ENCODE measurements around the gene PRKAR2A. TPM values are rescaled to one million over a fixed set of nuclear protein-coding genes. Genes with fewer than 3 reads are reported as not detected.

PRKAR2A gene
- total RNA-seq, 1 donor from 2014 or later, result 148 TPM

GRCh38 chr3:48702320-48702920 lies 145.3 kb downstream of the PRKAR2A start:
- DNase-seq (ENCODE audit: low spot score in 2 of 2), result no peak
- Histone ChIP-seq H3K4me3 (no peak overlapping the region), H3K27ac (no peak overlapping the region), H3K9me3 (no peaks in the 10 kb centered on the region), H3K27me3 (no peaks in the 10 kb centered on the region), H3K36me3 (peaks cover 11 to 14% of the 10 kb centered on the region in 2 donors), H3K4me1 (peaks cover 4 to 8% of the 10 kb centered on the region in 2 donors)
- TF ChIP-seq CTCF (IDR thresholded peaks at IDR 0.05), result no peak
- intact Hi-C loops (cut with DNase I), result no loop called here

DNA sequence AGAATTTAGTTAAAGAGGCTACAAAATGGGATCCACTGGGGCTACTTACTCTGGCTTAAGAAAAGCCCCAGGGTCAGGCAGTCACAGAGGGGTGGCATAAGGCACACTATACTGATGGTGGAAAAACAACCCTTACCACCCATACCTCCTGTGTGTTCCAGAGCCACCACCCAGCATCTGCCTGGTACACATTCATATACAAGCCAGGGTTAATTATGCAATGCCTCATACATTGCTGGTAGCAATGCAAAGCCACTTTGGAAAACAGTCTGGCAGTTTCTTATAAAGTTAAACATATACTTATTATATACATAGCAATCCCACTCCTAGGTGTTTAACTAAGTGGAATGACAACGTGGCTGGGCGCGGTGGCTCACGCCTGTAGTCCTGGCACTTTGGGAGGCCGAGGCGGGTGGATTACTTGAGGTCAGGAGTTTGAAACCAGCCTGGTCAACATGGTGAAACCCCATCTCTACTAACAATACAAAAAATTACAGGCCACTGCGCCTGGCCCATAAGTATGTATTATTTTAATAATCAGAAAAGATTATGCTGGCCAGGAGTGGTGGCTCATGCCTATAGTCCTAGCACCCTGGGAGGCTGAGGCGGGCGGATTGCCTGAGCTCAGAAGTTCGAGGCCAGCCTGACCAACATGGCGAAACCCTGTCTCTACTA lies 146.8 kb downstream of the PRKAR2A start:
- Histone ChIP-seq H3K4me1 (peaks cover 4 to 10% of the 10 kb centered on the region in 2 donors), H3K36me3 (peaks cover 8 to 14% of the 10 kb centered on the region in 2 donors), H3K27me3 (no peaks in the 10 kb centered on the region), H3K4me3 (no peak overlapping the region), H3K27ac (peak overlapping the region in 1 of 2 donors; percentile 9), H3K9me3 (no peaks in the 10 kb centered on the region)
- TF ChIP-seq CTCF (IDR thresholded peaks at IDR 0.05), result no peak
- no peak for DNase-seq (ENCODE audit: low spot score in 2 of 2)
- intact Hi-C loops (cut with DNase I), result no loop called here

GRCh38 chr3:48698891-48699290 lies 148.8 kb downstream of the PRKAR2A start:
- peaks cover 12 to 13% of the 10 kb centered on the region in 2 donors for H3K36me3 ChIP-seq
- DNase-seq (ENCODE audit: low spot score in 2 of 2), result no peak
- no peaks in the 10 kb centered on the region for H3K9me3 ChIP-seq
- no peak overlapping the region for H3K4me3 ChIP-seq
- H3K27ac ChIP-seq, result no peak overlapping the region
- H3K27me3 ChIP-seq, result no peaks in the 10 kb centered on the region
- H3K4me1 ChIP-seq, result peaks cover 10 to 18% of the 10 kb centered on the region in 2 donors
- no peak for TF ChIP-seq CTCF (IDR thresholded peaks at IDR 0.05)
- intact Hi-C loops (cut with DNase I), result no loop called here

- peaks cover 20 to 23% of the 10 kb centered on the region in 2 donors for H3K36me3 ChIP-seq
- H3K27ac ChIP-seq, result peak overlapping the region in 1 of 2 donors; percentile 14
- no peak overlapping the region for H3K4me3 ChIP-seq
- no peak for DNase-seq (ENCODE audit: low spot score in 2 of 2)
- intact Hi-C loops (cut with DNase I), result no loop called here
- H3K4me1 ChIP-seq, result peaks cover 9 to 21% of the 10 kb centered on the region in 2 donors
- no peaks in the 10 kb centered on the region for H3K9me3 ChIP-seq
- H3K27me3 ChIP-seq, result no peaks in the 10 kb centered on the region
- no peak for TF ChIP-seq CTCF (IDR thresholded peaks at IDR 0.05)
These were observed 149.7 kb downstream of the PRKAR2A start for GRCh38 chr3:48697952-48698351.

GRCh38 chr3:48696601-48697000 lies 151.1 kb downstream of the PRKAR2A start:
- intact Hi-C loops (cut with DNase I), result no loop called here
- H3K9me3 ChIP-seq, result no peaks in the 10 kb centered on the region
- no peak for DNase-seq (ENCODE audit: low spot score in 2 of 2)
- no peak overlapping the region for H3K4me3 ChIP-seq
- peak overlapping the region; percentile 93 to 96 for H3K27ac ChIP-seq
- peaks cover 34 to 36% of the 10 kb centered on the region in 2 donors for H3K36me3 ChIP-seq
- peaks cover 9 to 23% of the 10 kb centered on the region in 2 donors for H3K4me1 ChIP-seq
- no peaks in the 10 kb centered on the region for H3K27me3 ChIP-seq
- TF ChIP-seq CTCF (IDR thresholded peaks at IDR 0.05), result no peak

Other genes with a start within 250 kb of the PRKAR2A start
- gene UQCRC1, start 238.2 kb downstream of the PRKAR2A start, total RNA-seq, result 193 TPM
- gene TMEM89, start 226.1 kb downstream of the PRKAR2A start, total RNA-seq, result not detected
- gene SLC26A6, start 212.4 kb downstream of the PRKAR2A start, total RNA-seq, result 28.1 TPM
- 2.6 TPM for gene CELSR3, start 185.0 kb downstream of the PRKAR2A start, total RNA-seq
- 102 TPM for gene NCKIPSD, start 162.0 kb downstream of the PRKAR2A start, total RNA-seq
- 101 TPM for gene IP6K2, start 130.7 kb downstream of the PRKAR2A start, total RNA-seq
- 14.4 TPM for gene SLC25A20, start 51.0 kb upstream of the PRKAR2A start, total RNA-seq
- gene ARIH2, start 71.0 kb upstream of the PRKAR2A start, total RNA-seq, result 82.3 TPM
- gene P4HTM, start 142.4 kb upstream of the PRKAR2A start, total RNA-seq, result 71.9 TPM
- 115 TPM for gene WDR6, start 159.5 kb upstream of the PRKAR2A start, total RNA-seq
- gene DALRD3, start 170.7 kb upstream of the PRKAR2A start, total RNA-seq, result 73.1 TPM
- gene NDUFAF3, start 174.2 kb upstream of the PRKAR2A start, total RNA-seq, result 200 TPM
- gene IMPDH2, start 181.5 kb upstream of the PRKAR2A start, total RNA-seq, result 101 TPM
- gene QRICH1, start 246.2 kb upstream of the PRKAR2A start, total RNA-seq, result 129 TPM

Data from ascending aorta (tissue), 2 donors.